ENCODE data around the gene RGL1.

Gene RGL1

GRCh38 chr1:183817576-183818288 is 12.8 kb downstream of the RGL1 start:
- TF ChIP-seq CTCF (IDR thresholded peaks at IDR 0.05; ENCODE audit: extremely low read depth, insufficient read depth, missing control alignments), result no peak
- in situ Hi-C loops (cut with MboI; ENCODE audit: low pct_unique_long_range_greater_than_20kb, low sequenced_read_pairs, unreplicated experiment), result no loop called here
- DNase-seq (ENCODE audit: low spot score), result no peak

GRCh38 chr1:183819059-183819458 is 14.1 kb downstream of the RGL1 start:
- DNase-seq (ENCODE audit: low spot score), result no peak
- in situ Hi-C loops (cut with MboI; ENCODE audit: low pct_unique_long_range_greater_than_20kb, low sequenced_read_pairs, unreplicated experiment), result no loop called here
- no peak for TF ChIP-seq CTCF (IDR thresholded peaks at IDR 0.05; ENCODE audit: extremely low read depth, insufficient read depth, missing control alignments)

GRCh38 chr1:183821309-183821888 is 16.5 kb downstream of the RGL1 start:
- in situ Hi-C loops (cut with MboI; ENCODE audit: low pct_unique_long_range_greater_than_20kb, low sequenced_read_pairs, unreplicated experiment), result no loop called here
- no peak for TF ChIP-seq CTCF (IDR thresholded peaks at IDR 0.05; ENCODE audit: extremely low read depth, insufficient read depth, missing control alignments)
- no peak for DNase-seq (ENCODE audit: low spot score)

DNA sequence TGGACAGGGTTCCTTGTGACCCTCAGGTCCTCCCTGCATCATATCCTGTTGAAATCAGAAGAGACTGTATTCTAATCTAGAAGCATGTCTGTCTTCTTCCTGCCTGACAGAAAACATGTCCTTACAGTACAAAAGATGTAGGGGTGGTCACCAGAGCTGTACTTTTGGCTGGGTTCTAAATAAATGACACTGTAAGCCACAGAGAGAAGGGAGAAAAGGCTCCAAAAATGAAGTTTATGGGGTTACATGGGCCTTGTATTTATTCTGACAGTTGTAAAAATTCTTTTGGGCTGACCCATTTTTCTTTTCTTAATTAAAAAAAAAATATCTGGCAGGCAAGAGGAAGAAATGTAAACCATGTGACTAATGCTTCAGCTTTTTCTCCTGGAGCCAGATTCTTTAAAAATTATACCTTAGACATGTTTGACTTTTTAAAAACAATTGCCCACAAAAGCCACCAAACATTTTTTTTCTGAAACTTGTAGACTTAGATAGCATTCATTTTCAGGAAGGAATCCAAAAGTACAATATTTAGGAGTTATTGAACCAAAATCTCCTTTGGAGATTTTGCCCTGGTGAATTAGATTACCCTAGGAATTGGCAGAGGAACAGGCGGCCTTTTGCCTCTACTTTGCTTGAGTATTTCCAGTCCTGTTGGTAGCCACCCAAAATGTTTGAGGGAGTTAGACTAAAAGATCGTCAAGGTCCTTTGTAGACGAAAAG is 17.1 kb downstream of the RGL1 start:
- TF ChIP-seq CTCF (IDR thresholded peaks at IDR 0.05; ENCODE audit: extremely low read depth, insufficient read depth, missing control alignments), result no peak
- no peak for DNase-seq (ENCODE audit: low spot score)
- in situ Hi-C loops (cut with MboI; ENCODE audit: low pct_unique_long_range_greater_than_20kb, low sequenced_read_pairs, unreplicated experiment), result no loop called here

DNA sequence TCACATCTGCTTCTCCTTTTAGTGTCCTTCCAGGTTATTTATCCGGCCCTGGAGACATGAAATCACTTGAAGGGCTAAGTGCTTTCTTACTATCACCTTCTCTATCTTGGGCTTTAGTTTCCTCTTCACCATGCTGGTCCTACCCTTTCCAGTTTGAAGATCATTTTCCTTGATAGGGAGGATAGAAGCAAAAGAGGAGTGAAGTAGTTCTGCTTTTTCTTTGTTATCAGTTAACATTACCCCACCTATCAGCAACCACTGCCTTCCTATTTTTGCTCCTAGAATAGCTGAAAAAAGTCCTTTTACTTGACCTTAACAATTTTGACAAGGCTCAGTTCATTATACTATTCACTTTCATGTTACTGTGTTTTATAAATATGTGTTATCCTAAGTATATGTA is 19.4 kb downstream of the RGL1 start:
- TF ChIP-seq CTCF (IDR thresholded peaks at IDR 0.05; ENCODE audit: extremely low read depth, insufficient read depth, missing control alignments), result no peak
- in situ Hi-C loops (cut with MboI; ENCODE audit: low pct_unique_long_range_greater_than_20kb, low sequenced_read_pairs, unreplicated experiment), result no loop called here
- DNase-seq (ENCODE audit: low spot score), result no peak

DNA sequence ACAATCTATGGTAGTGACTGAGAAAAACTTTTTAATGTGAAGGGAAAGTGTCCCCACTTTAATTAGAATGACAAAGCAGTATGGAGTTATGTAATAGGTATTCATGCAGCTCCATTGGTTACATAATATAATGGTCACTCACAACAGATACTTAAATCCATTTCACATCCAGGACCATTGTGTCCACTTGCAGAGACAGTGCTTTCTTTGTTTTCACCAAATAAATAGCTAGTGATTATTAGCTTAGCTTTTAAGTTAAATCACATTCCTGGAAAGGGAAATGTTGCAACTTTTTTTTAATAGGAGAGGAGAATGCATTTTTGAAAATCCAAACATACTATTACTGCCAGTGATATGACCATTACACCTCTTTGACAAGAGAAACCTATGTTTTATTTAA is 22.9 kb downstream of the RGL1 start:
- TF ChIP-seq CTCF (IDR thresholded peaks at IDR 0.05; ENCODE audit: extremely low read depth, insufficient read depth, missing control alignments), result no peak
- DNase-seq (ENCODE audit: low spot score), result no peak
- in situ Hi-C loops (cut with MboI; ENCODE audit: low pct_unique_long_range_greater_than_20kb, low sequenced_read_pairs, unreplicated experiment), result no loop called here
